C4-2B (cell line): Measurements from ENCODE around the gene WWOX.

Experiments
- CTCF ChIP-seq: fragments of 450-650 bp; conservative IDR thresholded peaks from 2 replicates; pipeline ENCODE4 v1.5.1; 2017; ENCODE audit warnings: mild to moderate bottlenecking
- ZFX ChIP-seq: fragments of 450-650 bp; IDR thresholded peaks from 2 replicates; pipeline ENCODE4 v1.6.1; 2017

DNA sequence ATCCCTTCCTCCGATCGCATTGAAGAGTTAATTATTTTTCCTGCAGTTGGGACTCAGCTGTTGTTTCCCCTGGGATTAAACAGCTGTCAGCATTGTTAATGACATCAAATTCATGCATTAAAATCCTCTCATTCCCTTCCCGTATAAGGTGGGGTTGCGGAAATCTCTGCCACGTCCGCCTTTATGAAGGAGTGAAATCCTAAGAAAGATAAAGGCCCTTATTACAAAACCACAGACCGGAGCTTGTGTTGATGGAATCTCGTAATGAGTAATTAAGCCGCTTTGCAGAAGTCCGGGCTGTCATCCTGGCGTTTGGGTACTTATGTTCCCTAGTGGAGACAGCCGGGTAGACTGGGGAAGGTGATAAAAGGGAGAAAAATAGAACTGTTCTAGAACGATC lies 873.5 kb downstream of the WWOX start:
- TF ChIP-seq CTCF (no peak), ZFX (no peak)
